Ureter (tissue), 1 donor: ENCODE data around the gene BAD. TPM values are rescaled to one million over a fixed set of nuclear protein-coding genes. Genes with fewer than 3 reads are reported as not detected.

Experiments
- DNase-seq: peaks from one replicate; pipeline ENCODE4 v3.0.0-alpha.2; 2020; ENCODE audit warnings: low spot score
- total RNA-seq: library from RNA; stranded (reverse); gene quantifications from one replicate; pipeline ENCODE4 v1.2.4, GENCODE V29; 2023
- donor health status: DM: yes; HTN: yes; CAD: no.

The BAD gene
- total RNA-seq, 1 donor from 2014 or later, result 43.0 TPM

GRCh38 chr11:64244107-64244506 lies 40.4 kb downstream of the BAD start:
- no peak for DNase-seq

DNA sequence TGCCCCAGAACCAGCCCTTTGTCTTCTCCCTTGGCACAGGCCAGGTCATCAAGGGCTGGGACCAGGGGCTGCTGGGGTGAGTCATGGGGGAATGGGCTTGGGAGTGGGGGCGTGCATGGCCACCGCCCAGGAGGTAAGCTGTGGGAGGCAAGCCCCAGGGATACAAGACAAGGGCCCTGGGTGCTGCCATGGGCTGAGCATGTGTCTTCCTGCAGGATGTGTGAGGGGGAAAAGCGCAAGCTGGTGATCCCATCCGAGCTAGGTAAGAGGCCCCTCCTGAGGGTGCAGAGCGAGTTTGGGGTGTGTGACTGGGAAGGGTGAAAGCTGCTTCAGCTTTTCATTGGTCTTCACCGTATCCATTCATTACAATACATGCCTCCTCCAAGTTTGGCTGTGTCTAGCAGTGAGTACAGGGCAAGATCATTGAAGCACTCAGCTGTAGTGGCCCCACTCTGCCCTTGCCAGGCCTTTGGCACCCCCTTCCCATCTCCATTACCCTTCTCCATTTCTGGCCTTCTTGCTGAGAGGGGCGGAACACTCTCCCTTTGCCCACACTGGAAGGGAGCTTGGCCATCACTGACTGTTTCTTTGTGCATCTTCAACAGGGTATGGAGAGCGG lies 41.1 kb downstream of the BAD start:
- DNase-seq, result no peak

- no peak for DNase-seq
Observed at GRCh38 chr11:64241491-64242374, 42.7 kb downstream of the BAD start.

- peak; percentile 100 for DNase-seq
Observed at GRCh38 chr11:64241241-64241490, 43.3 kb downstream of the BAD start.

DNA sequence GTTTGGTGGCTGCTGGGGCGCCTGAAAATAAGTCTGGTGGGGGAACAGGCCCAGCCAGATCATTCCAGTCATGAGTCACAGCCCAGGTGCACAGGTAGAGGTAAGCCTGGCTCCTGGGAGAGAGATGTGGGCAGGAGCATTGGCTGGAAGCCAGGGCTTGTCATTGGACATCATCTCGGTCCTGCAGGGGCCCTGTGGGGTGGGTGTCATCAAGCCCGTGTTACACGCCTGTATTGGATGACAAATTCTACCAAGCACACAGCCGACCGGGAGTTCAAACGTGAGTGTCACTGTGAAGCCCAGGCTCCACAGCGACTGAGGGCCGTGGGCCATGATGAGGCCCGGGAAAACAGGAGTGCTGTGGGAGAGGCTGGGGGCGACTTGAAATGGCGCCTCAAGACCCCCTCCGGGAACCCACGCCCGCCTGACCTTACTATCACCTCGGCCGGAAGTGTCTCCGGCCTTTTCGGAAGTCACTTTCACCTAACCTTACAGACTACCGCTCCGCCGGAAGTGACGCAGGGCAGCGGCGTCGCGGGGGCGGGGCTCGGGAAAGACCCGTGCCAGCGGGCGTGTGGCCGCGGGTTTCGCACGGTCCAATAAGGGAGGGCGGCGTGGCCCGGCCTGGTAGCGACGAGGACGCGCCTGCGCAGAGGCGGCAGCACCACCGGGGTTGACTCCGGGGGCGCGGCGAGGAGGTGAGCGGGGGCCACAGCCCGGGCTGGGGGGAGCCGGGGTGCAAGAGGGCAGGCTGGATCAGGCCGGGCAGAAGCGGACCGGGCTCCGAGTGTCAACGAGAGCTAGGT lies 43.8 kb downstream of the BAD start, which contains the start of gene FKBP2:
TSS of gene FKBP2 (plus strand) at position 661 of the 806 bp plus-strand sequence. CDS start 1,293 bp downstream, outside the sequence.
- DNase-seq, result peak; percentile 98

DNA sequence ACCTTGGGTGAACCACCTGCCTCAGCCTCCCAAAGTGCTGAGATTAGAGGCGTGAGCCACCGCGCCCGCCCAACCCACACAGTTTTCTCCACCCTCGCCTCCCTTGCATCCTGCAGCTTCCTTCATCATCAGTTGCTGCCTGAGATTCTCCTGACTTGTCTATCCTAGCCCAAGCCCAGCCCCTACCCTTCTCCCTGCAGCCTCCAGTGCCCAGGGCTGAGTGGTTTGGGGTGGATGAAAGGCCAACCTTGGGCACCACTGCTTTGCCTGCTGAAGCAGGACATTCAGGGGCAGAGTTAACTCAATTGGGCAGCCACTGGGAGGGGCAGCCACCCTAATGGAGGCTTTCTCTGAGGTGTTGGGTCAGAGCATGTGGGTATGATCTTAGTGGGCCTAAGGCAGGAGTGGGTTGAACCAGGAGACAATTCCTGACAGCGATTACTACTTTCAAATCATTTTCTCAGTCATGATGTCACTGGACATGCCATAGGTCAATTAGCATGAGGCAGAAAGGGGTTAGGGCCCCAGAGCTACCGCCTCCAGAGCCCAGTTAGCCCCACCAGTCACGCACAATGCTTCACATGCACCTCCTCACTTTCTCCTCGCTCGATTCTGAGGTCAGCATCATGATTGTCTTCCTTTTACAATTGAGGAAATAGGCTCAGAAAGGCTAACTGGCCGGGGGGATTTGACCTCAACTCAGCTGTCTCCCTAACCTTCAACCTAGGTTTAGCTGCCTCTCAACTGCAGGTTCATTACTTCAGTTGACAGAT lies 44.6 kb downstream of the BAD start:
- DNase-seq, result no peak

GRCh38 chr11:64238999-64239398 lies 45.5 kb downstream of the BAD start:
- no peak for DNase-seq

DNA sequence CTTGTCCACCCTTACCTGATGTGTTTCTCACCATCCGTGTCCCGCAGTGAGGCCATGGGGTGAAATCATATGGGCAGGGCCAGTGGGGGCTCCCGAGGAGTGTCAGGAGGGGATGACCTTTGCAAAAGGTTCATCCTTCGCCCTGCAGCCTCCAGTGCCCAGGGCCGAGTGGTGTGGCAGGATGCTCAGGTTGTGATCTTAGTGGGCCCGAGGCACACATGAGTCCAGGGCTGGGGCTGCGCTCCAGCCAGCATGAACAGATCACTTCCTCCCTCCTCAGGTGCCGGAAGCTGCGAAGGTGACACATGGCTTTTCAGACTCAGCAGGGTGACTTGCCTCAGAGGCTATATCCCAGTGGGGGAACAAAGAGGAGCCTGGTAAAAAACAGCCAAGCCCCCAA lies 46.4 kb downstream of the BAD start:
- no peak for DNase-seq

GRCh38 chr11:64237484-64237951 lies 46.9 kb downstream of the BAD start:
- no peak for DNase-seq

DNA sequence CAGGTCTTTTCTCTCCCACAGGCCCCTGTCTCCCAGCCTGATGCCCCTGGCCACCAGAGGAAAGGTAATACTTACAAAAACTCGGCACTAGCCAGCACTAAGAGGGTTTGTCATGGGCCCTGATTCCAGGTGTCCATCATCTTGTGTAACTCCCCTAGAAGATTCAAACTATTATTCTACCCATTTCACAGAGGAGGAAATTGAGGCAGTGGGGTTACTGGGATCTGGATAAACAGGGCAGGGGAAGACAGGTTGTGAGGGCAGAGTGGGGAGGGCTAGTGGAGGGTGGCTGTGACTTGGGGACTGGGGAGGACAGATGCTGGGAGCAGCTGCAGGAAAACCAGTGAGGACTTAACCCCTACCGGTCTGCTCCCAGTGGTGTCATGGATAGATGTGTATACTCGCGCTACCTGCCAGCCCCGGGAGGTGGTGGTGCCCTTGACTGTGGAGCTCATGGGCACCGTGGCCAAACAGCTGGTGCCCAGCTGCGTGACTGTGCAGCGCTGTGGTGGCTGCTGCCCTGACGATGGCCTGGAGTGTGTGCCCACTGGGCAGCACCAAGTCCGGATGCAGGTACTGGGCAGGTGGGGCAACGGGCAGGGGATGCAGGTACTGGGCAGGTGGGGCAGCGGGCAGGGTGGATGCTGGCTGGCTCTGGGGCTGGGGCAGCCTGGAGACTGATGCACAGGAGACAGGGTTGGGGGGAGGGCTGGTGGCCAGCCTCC lies 48.9 kb downstream of the BAD start:
- DNase-seq, result peak; percentile 51

DNA sequence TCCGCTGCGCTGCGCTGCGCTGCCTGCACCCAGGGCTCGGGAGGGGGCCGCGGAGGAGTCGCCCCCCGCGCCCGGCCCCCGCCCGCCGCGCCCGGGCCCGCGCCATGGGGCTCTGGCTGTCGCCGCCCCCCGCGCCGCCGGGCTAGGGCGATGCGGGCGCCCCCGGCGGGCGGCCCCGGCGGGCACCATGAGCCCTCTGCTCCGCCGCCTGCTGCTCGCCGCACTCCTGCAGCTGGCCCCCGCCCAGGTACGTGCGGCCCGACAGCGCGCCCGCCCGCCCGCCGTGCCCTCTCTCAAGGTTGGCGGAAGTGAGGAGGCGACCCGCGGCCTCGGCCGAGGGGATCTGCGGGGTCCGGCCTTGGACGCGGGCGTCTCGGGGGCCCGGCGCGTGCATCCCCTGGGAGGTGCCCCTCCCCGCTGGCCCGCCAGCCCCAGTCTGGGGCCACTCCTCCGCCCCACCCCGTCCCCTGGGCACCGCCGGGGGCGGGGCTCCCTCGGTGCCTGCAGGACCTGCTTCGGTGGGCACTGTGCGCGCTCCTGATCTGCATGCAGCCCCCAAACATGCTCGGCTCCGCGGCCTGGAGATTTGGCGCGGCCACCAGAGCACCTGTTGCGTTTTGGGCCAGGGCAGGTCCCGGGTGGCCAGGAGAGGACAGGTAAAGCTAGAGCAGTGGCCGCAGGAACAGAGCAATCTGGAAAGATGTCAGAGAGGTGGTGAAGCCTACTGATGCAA lies 49.7 kb downstream of the BAD start:
- DNase-seq, result peak; percentile 59

DNA sequence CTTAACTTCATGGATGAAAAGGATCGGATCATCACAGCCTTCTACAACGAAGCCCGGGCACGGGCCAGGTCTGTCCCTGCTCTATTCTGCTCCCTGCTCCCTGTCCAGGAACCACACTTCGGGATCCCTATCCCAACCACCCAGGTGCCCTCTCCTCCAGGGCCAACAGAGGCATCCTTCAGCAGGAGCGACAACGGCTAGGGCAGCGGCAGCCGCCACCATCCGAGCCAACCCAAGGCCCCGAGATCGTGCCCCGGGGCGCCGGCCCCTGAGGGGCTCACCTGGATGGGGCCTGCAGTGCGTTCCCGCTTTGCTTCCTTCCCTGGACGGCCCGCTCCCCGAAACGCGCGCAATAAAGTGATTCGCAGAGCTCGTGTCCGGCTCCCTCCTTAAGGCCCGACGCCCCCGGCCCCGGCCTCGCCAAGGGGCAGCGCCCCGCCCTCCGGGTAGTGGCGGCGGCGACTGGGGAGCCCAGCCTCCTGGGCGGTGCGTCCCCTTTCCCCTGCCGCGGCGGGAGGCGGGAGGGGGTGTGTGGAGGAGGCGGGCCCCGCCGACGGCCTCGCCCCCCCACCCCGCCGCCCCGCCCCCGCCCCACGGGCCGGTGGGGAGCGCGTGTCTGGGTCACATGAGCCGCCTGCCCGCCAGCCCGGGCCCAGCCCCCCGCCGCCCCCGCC lies 50.4 kb downstream of the BAD start, which contains the start of gene VEGFB:
TSS of gene VEGFB (plus strand) at position 672 of the 674 bp plus-strand sequence. CDS start 250 bp downstream, outside the sequence.
- peak; percentile 75 for DNase-seq

- no peak for DNase-seq
Observed at GRCh38 chr11:64232967-64233315, 51.5 kb downstream of the BAD start.

DNA sequence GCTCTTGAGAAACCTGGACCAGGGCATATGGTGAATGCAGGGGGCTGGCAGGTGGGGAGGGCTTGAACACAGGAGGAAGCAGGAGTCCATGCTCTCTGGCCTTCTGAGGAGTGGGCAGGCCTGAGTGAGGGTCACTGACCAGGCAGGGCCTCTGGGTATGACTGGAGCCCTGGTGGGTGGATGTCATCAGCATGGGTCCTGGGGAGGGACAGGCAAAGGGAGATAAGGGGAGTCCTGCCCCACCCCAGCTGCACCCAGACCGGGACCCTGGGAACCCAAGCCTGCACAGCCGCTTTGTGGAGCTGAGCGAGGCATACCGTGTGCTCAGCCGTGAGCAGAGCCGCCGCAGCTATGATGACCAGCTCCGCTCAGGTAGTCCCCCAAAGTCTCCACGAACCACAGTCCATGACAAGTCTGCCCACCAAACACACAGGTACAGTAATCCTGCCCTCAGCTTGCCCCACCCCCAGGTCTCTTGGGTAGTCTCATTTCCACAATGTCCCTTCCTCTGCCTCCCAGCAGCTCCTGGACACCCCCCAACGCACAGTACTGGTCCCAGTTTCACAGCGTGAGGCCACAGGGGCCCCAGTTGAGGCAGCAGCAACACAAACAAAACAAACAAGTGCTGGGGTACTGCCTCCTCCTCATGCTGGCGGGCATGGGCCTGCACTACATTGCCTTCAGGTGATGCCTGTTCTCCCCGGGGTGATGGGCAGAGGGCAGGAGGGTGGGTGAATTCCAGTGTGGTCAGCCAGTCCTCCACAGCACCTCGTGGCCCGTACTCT lies 52.1 kb downstream of the BAD start:
- DNase-seq, result peak; percentile 48

- no peak for DNase-seq
Observed at GRCh38 chr11:64231546-64231945, 52.9 kb downstream of the BAD start.

DNA sequence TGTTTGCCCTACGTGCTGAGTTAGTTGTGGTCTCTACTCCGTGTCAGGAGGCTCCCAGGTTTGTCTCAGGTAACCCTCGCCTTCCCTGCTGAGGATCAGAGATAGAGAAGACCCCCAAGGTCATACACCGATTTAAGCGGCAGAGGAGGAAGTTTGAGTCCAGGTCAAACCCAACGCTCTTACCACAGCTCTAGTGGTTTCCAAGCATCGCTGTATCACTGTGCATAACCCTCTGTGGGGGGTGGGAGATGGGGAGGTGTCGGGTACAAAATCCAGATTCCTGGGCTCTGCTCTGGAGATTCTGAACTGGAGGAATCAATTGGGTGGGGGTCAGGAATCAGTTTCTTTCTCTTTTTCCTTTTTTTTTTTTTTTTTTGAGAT lies 53.5 kb downstream of the BAD start:
- peak; percentile 42 for DNase-seq

DNA sequence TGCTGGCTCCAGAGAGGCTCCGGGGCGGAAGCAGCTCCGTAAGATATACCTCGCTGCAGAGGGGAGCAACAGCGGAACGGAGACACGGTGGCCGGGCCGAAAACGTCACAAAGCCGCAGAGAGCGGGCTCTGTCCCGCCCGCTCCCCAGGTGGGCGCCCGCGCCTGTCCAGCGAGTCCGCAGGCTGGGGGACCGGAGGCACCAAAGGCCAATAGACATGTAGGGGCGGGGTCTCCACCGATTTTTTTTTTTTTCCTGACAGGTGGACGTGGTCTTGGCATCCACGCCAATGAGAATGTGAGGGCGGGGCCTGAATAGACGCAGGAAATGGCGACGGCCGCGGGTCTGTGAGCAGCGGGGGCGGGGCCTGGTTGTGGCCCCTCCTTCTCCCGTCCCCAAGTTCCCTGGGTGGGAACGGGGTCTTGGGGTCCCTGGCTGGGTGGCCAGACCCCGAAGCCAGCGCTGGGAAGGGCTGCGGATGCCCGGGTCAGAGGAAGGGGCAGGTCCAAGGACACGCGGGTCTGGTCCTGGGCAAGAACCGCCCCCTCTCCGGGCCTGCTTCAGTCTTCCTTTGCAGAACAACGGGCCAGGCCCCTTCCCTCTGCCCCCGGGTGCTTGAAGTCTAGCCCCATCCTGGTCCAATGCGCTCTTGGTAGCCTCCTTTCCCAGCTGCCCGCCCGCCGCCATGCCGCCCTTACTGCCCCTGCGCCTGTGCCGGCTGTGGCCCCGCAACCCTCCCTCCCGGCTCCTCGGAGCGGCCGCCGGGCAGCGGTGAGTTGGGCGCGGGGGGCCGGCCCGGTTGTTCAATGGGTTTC lies 54.1 kb downstream of the BAD start, which contains the start of gene DNAJC4:
TSS of gene DNAJC4 (plus strand) at position 378 of the 814 bp plus-strand sequence. CDS start at position 685, 307 bp downstream.
- DNase-seq, result peak; percentile 94

GRCh38 chr11:64229744-64230170 lies 54.7 kb downstream of the BAD start:
- peak; percentile 45 for DNase-seq
